GM18517 (cell line): ENCODE results near the gene SECISBP2.

Experiments
- ATAC-seq: cut with Tn5 transposase; IDR thresholded peaks from one replicate; pipeline ENCODE4 v1.9.1; 2021; ENCODE audit warnings: mild to moderate bottlenecking, moderate library complexity; ENCODE audit not compliant: unreplicated experiment

Gene SECISBP2

GRCh38 chr9:89400403-89401116, 82.3 kb downstream of the SECISBP2 start:
- peak; percentile 72 for ATAC-seq

- ATAC-seq, result no peak
These were observed 84.6 kb downstream of the SECISBP2 start for GRCh38 chr9:89402695-89403427.

GRCh38 chr9:89404074-89404473, 85.8 kb downstream of the SECISBP2 start:
- ATAC-seq, result no peak

- peak; percentile 54 for ATAC-seq
These were observed 87.5 kb downstream of the SECISBP2 start for GRCh38 chr9:89405826-89406225.

GRCh38 chr9:89407070-89407469, 88.8 kb downstream of the SECISBP2 start:
- ATAC-seq, result no peak

GRCh38 chr9:89408628-89409101, 90.4 kb downstream of the SECISBP2 start:
- no peak for ATAC-seq
